HepG2 (cell line): ENCODE measurements around the gene ZNF563.

Experiments
- ATF1 ChIP-seq: IDR thresholded peaks from 2 replicates; pipeline ENCODE4 v1.6.1; 2016; ENCODE audit warnings: mild to moderate bottlenecking, control low read depth
- CTCF ChIP-seq: sonication (generic); formaldehyde crosslinking; IDR thresholded peaks from 2 replicates; pipeline ENCODE4 v1.5.0; 2020; ENCODE audit warnings: mild to moderate bottlenecking, missing genetic modification reagents, moderate library complexity
- GZF1 ChIP-seq: sonication (generic); formaldehyde crosslinking; IDR thresholded peaks from 2 replicates; pipeline ENCODE4 v1.5.1; 2020; ENCODE audit warnings: mild to moderate bottlenecking, missing genetic modification reagents
- HOXA3 ChIP-seq: sonication (generic); formaldehyde crosslinking; IDR thresholded peaks from 2 replicates; pipeline ENCODE4 v1.5.0; 2020; ENCODE audit warnings: missing genetic modification reagents
- KLF6 ChIP-seq: IDR thresholded peaks from 2 replicates; pipeline ENCODE4 v1.8.0; 2016; ENCODE audit warnings: missing biosample characterization, missing genetic modification reagents
- NFE2L2 ChIP-seq: fragments of 150-350 bp; IDR thresholded peaks from 2 replicates; pipeline ENCODE4 v1.6.1; 2014; ENCODE audit warnings: low read length
- RAD21 ChIP-seq: fragments of 450-650 bp; formaldehyde crosslinking; IDR thresholded peaks from 2 replicates; pipeline ENCODE4 v1.5.0; 2020; ENCODE audit warnings: mild to moderate bottlenecking
- RXRA ChIP-seq: sonication (generic); formaldehyde crosslinking; IDR thresholded peaks from 2 replicates; pipeline ENCODE4 v1.5.1; 2020; ENCODE audit warnings: missing genetic modification reagents
- SP1 ChIP-seq, 2 experiments: fragments of 450-650 bp in 1 of 2; sonication (generic) in 1 of 2; formaldehyde crosslinking in 1 of 2; IDR thresholded peaks; 2 replicates each; pipeline versions ENCODE4 v1.4.0 to v1.6.1; 2016 to 2020; ENCODE audit warnings: missing genetic modification reagents in 1 of 2
- TCF12 ChIP-seq, 2 experiments: fragments of 450-650 bp in 1 of 2; sonication (generic) in 1 of 2; formaldehyde crosslinking in 1 of 2; IDR thresholded peaks; 2 replicates each; pipeline versions ENCODE4 v1.6.1 to v1.8.0; 2017 to 2022; ENCODE audit warnings: antibody characterized with exemption in 1 of 2, mild to moderate bottlenecking in 1 of 2, missing genetic modification reagents in 1 of 2, moderate library complexity in 1 of 2
- ZNF160 ChIP-seq: sonication (generic); formaldehyde crosslinking; IDR thresholded peaks from 2 replicates; pipeline ENCODE4 v1.8.0; 2022; ENCODE audit warnings: mild to moderate bottlenecking, inconsistent platforms, missing genetic modification reagents
- ZNF263 ChIP-seq: sonication (generic); formaldehyde crosslinking; IDR thresholded peaks from 2 replicates; pipeline ENCODE4 v1.4.0; 2020; ENCODE audit warnings: missing genetic modification reagents
- TF ChIP-seq, protein P1 (sequence below): sonication (generic); formaldehyde crosslinking; IDR thresholded peaks from 2 replicates; pipeline ENCODE4 v1.4.0; 2020; ENCODE audit warnings: missing genetic modification reagents
- TF ChIP-seq, protein P2 (sequence below): sonication (generic); formaldehyde crosslinking; IDR thresholded peaks from 2 replicates; pipeline ENCODE4 v1.9.0; 2021; ENCODE audit warnings: missing genetic modification reagents, mild to moderate bottlenecking, borderline replicate concordance

DNA sequence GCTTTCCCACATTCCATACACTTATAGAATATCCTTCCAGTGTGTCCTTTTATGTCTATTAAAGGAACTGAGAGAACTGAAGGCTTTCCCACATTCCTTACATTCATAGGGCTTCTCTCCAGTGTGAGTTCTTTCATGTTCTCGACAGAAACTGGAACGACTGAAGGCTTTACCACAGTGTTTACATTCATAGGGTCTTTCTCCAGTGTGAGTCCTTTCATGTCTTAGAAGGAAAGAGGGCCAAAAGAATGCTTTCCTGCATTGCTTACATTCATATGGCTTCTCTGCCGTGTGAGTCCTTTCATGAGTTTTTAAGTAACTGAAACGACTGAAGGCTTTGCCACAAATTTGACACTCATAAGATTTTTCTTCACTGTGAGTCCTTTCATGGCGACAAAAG, 61.0 kb downstream of the ZNF563 start:
- no peak for TF ChIP-seq RXRA
- TF ChIP-seq, protein P1, sequence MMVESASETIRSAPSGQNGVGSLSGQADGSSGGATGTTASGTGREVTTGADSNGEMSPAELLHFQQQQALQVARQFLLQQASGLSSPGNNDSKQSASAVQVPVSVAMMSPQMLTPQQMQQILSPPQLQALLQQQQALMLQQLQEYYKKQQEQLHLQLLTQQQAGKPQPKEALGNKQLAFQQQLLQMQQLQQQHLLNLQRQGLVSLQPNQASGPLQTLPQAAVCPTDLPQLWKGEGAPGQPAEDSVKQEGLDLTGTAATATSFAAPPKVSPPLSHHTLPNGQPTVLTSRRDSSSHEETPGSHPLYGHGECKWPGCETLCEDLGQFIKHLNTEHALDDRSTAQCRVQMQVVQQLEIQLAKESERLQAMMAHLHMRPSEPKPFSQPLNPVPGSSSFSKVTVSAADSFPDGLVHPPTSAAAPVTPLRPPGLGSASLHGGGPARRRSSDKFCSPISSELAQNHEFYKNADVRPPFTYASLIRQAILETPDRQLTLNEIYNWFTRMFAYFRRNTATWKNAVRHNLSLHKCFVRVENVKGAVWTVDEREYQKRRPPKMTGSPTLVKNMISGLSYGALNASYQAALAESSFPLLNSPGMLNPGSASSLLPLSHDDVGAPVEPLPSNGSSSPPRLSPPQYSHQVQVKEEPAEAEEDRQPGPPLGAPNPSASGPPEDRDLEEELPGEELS (CRISPR knock-in tag), result no peak
- TF ChIP-seq CTCF (CRISPR knock-in tag), result no peak
- TF ChIP-seq NFE2L2, result no peak
- no peak for TF ChIP-seq SP1 (IDR thresholded peaks at IDR 0.05)
- no peak for TF ChIP-seq SP1 (CRISPR knock-in tag; IDR thresholded peaks at IDR 0.05)
- TF ChIP-seq ZNF160 (CRISPR knock-in tag), result no peak
- no peak for TF ChIP-seq TCF12 (IDR thresholded peaks at IDR 0.05)
- no peak for TF ChIP-seq TCF12 (CRISPR knock-in tag; IDR thresholded peaks at IDR 0.05)
- no peak for TF ChIP-seq KLF6 (CRISPR knock-in tag)
- TF ChIP-seq ATF1, result no peak
- no peak for TF ChIP-seq GZF1 (CRISPR knock-in tag)
- TF ChIP-seq RAD21 (CRISPR knock-in tag), result no peak
- no peak for TF ChIP-seq ZNF263
- TF ChIP-seq, protein P2, sequence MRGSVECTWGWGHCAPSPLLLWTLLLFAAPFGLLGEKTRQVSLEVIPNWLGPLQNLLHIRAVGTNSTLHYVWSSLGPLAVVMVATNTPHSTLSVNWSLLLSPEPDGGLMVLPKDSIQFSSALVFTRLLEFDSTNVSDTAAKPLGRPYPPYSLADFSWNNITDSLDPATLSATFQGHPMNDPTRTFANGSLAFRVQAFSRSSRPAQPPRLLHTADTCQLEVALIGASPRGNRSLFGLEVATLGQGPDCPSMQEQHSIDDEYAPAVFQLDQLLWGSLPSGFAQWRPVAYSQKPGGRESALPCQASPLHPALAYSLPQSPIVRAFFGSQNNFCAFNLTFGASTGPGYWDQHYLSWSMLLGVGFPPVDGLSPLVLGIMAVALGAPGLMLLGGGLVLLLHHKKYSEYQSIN, result no peak
- TF ChIP-seq HOXA3 (CRISPR knock-in tag), result no peak
